Neural cell (in vitro differentiated cells): ENCODE data around the gene GTF2F2. TPM values are rescaled to one million over a fixed set of nuclear protein-coding genes. Genes with fewer than 3 reads are reported as not detected.

Source experiments
- H2AFZ ChIP-seq: fragments of 200-600, 300-800 bp; sonication (generic), shearing (Covaris generic); 2 replicates; pipeline ENCODE4 v1.6.0; 2014; ENCODE audit warnings: low read depth, mild to moderate bottlenecking, antibody characterized with exemption, low read length, moderate library complexity
- H3F3A ChIP-seq: fragments of 200-600 bp; shearing (Covaris generic); 2 replicates; pipeline ENCODE4 v1.6.1; 2016; ENCODE audit warnings: mild to moderate bottlenecking, moderate library complexity, mixed read lengths, antibody characterized with exemption, low read length; ENCODE audit not compliant: insufficient read depth, poor library complexity, severe bottlenecking
- H3K27ac ChIP-seq: fragments of 200-600, 300-800 bp; sonication (generic), shearing (Covaris generic); 2 replicates; pipeline ENCODE4 v1.5.1; 2014; ENCODE audit warnings: mild to moderate bottlenecking, low read length, moderate library complexity
- H3K27me3 ChIP-seq: fragments of 300-800, 200-600 bp; sonication (generic), shearing (Covaris generic); 2 replicates; pipeline ENCODE4 v1.6.0; 2014; ENCODE audit warnings: mild to moderate bottlenecking, low read depth, low read length, moderate library complexity; ENCODE audit not compliant: insufficient read depth
- H3K36me3 ChIP-seq: fragments of 300-800, 200-600 bp; sonication (generic), shearing (Covaris generic); 2 replicates; pipeline ENCODE4 v1.5.1; 2014; ENCODE audit warnings: mild to moderate bottlenecking, antibody characterized with exemption, low read length, moderate library complexity; ENCODE audit not compliant: insufficient read depth
- H3K4me2 ChIP-seq: fragments of 300-800, 200-600 bp; sonication (generic), shearing (Covaris generic); 2 replicates; pipeline ENCODE4 v1.6.0; 2014; ENCODE audit warnings: mild to moderate bottlenecking, low read length
- H3K4me3 ChIP-seq: fragments of 300-800, 200-600 bp; sonication (generic), shearing (Covaris generic); 2 replicates; pipeline ENCODE4 v1.5.1; 2014; ENCODE audit warnings: mild to moderate bottlenecking, low read length, moderate library complexity
- H3K79me2 ChIP-seq: fragments of 200-600 bp; shearing (Covaris generic); replicated peaks from 2 replicates; pipeline ENCODE4 v1.6.0; 2014; ENCODE audit warnings: mild to moderate bottlenecking, low read length, moderate library complexity; ENCODE audit not compliant: insufficient read depth
- H3K9ac ChIP-seq: fragments of 300-800, 200-600 bp; sonication (generic), shearing (Covaris generic); 2 replicates; pipeline ENCODE4 v1.6.1; 2016; ENCODE audit warnings: mild to moderate bottlenecking, low read length, mixed read lengths
- H3K9me2 ChIP-seq: fragments of 200-600 bp; shearing (Covaris generic); 2 replicates; pipeline ENCODE4 v1.6.1; 2016; ENCODE audit warnings: mild to moderate bottlenecking, low read length, mixed read lengths; ENCODE audit not compliant: insufficient read depth
- H3K9me3 ChIP-seq: fragments of 200-600, 300-800 bp; sonication (generic), shearing (Covaris generic); 2 replicates; pipeline ENCODE4 v1.6.1; 2016; ENCODE audit warnings: mild to moderate bottlenecking, mixed run types, low read length, moderate library complexity, mixed read lengths
- H4K20me1 ChIP-seq: fragments of 200-600 bp; shearing (Covaris generic); 2 replicates; pipeline ENCODE4 v1.6.1; 2016; ENCODE audit warnings: mild to moderate bottlenecking, mixed run types; ENCODE audit not compliant: insufficient read depth
- EP300 ChIP-seq: fragments of 450-650 bp; conservative IDR thresholded peaks from 2 replicates; pipeline ENCODE4 v1.6.1; 2014; ENCODE audit warnings: antibody characterized with exemption, mild to moderate bottlenecking, moderate library complexity; ENCODE audit not compliant: poor library complexity, severe bottlenecking
- EZH2 ChIP-seq: fragments of 200-600, 300-800 bp; shearing (Covaris generic), sonication (generic); IDR thresholded peaks from 2 replicates; pipeline ENCODE4 v1.6.1; 2014; ENCODE audit warnings: antibody characterized with exemption, low read length, borderline replicate concordance, mild to moderate bottlenecking; ENCODE audit not compliant: insufficient read depth, poor library complexity, severe bottlenecking
- MXI1 ChIP-seq: fragments of 450-650 bp; conservative IDR thresholded peaks from 2 replicates; pipeline ENCODE4 v1.6.1; 2014; ENCODE audit warnings: antibody characterized with exemption, mild to moderate bottlenecking; ENCODE audit not compliant: poor library complexity, severe bottlenecking
- POLR2AphosphoS5 ChIP-seq: IDR thresholded peaks from 2 replicates; pipeline ENCODE4 v1.6.1; 2012
- RAD21 ChIP-seq: fragments of 450-650 bp; conservative IDR thresholded peaks from 2 replicates; pipeline ENCODE4 v1.6.1; 2014; ENCODE audit warnings: antibody characterized with exemption, mild to moderate bottlenecking, moderate library complexity
- SMC3 ChIP-seq: fragments of 450-650 bp; conservative IDR thresholded peaks from 2 replicates; pipeline ENCODE4 v1.6.1; 2014; ENCODE audit warnings: antibody characterized with exemption, mild to moderate bottlenecking, moderate library complexity; ENCODE audit not compliant: poor library complexity
- TAF1 ChIP-seq: IDR thresholded peaks from 2 replicates; pipeline ENCODE4 v1.6.1; 2012; ENCODE audit warnings: low read depth
- polyA plus RNA-seq: library from polyadenylated mRNA; depleted of rRNA; stranded (reverse); fragments of >200 nt; gene quantifications from 2 replicates; pipeline ENCODE4 v1.2.3, GENCODE V29; 2014
- TF ChIP-seq, protein P1 (sequence below): IDR thresholded peaks from 2 replicates; pipeline ENCODE4 v1.6.1; 2012; ENCODE audit warnings: borderline replicate concordance
- TF ChIP-seq, protein P2 (sequence below): fragments of 450-650 bp; IDR thresholded peaks from 2 replicates; pipeline ENCODE4 v1.5.1; 2014; ENCODE audit warnings: antibody characterized with exemption, mild to moderate bottlenecking, moderate library complexity; ENCODE audit not compliant: poor library complexity, severe bottlenecking

Gene GTF2F2
- polyA plus RNA-seq, 1 donor from 2014 or later: 29.6 TPM

DNA sequence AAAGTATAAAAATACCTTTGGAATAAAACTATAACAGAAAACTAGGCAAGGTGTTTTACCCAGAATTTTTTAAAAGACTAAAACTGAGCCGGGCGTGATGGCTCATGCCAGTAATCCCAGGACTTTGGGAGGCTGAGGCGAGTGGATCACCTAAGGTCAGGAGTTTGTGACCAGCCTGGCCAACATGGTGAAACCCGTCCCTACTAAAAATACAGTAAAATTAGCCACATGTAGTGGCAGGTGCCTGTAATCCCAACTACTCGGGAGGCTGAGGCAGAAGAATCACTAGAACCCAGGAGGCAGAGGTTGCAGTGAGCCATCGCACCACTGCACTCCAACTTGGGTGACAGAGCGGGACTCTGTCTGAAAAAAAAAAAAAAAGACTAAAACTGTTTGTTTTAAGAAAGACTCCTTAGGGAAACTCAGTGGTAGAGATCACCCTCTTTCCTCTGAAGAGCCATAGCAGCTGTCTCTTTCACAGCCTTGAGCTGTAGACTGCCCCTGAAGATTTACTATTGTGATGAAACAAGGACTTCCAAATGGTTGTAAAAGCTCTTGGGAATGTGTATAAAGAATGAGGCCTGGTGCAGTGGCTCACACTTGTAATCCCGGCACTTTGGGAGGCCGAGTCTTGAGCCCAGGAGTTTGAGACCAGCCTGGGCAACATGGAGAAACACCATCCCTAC lies 95.2 kb downstream of the GTF2F2 start:
- H3K79me2 ChIP-seq: no peaks in the 10 kb centered on the region
- H3K27ac ChIP-seq: no peak overlapping the region
- no peak overlapping the region for H3K4me3 ChIP-seq
- H3K36me3 ChIP-seq: no peaks in the 10 kb centered on the region
- H3K9ac ChIP-seq: no peak overlapping the region
- no peaks in the 10 kb centered on the region for H3K9me2 ChIP-seq
- TF ChIP-seq POLR2AphosphoS5: no peak
- TF ChIP-seq, protein P1, sequence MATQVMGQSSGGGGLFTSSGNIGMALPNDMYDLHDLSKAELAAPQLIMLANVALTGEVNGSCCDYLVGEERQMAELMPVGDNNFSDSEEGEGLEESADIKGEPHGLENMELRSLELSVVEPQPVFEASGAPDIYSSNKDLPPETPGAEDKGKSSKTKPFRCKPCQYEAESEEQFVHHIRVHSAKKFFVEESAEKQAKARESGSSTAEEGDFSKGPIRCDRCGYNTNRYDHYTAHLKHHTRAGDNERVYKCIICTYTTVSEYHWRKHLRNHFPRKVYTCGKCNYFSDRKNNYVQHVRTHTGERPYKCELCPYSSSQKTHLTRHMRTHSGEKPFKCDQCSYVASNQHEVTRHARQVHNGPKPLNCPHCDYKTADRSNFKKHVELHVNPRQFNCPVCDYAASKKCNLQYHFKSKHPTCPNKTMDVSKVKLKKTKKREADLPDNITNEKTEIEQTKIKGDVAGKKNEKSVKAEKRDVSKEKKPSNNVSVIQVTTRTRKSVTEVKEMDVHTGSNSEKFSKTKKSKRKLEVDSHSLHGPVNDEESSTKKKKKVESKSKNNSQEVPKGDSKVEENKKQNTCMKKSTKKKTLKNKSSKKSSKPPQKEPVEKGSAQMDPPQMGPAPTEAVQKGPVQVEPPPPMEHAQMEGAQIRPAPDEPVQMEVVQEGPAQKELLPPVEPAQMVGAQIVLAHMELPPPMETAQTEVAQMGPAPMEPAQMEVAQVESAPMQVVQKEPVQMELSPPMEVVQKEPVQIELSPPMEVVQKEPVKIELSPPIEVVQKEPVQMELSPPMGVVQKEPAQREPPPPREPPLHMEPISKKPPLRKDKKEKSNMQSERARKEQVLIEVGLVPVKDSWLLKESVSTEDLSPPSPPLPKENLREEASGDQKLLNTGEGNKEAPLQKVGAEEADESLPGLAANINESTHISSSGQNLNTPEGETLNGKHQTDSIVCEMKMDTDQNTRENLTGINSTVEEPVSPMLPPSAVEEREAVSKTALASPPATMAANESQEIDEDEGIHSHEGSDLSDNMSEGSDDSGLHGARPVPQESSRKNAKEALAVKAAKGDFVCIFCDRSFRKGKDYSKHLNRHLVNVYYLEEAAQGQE: no peak
- TF ChIP-seq TAF1: no peak
- TF ChIP-seq EP300: no peak
- no peak for TF ChIP-seq MXI1
- TF ChIP-seq SMC3: no peak
- no peak for TF ChIP-seq EZH2
- TF ChIP-seq, protein P2, sequence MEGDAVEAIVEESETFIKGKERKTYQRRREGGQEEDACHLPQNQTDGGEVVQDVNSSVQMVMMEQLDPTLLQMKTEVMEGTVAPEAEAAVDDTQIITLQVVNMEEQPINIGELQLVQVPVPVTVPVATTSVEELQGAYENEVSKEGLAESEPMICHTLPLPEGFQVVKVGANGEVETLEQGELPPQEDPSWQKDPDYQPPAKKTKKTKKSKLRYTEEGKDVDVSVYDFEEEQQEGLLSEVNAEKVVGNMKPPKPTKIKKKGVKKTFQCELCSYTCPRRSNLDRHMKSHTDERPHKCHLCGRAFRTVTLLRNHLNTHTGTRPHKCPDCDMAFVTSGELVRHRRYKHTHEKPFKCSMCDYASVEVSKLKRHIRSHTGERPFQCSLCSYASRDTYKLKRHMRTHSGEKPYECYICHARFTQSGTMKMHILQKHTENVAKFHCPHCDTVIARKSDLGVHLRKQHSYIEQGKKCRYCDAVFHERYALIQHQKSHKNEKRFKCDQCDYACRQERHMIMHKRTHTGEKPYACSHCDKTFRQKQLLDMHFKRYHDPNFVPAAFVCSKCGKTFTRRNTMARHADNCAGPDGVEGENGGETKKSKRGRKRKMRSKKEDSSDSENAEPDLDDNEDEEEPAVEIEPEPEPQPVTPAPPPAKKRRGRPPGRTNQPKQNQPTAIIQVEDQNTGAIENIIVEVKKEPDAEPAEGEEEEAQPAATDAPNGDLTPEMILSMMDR: no peak
- no peak for TF ChIP-seq RAD21
- no peaks in the 10 kb centered on the region for H4K20me1 ChIP-seq
- no peaks in the 10 kb centered on the region for H3K27me3 ChIP-seq
- no peak overlapping the region for H2AFZ ChIP-seq
- H3K9me3 ChIP-seq: no peaks in the 10 kb centered on the region
- H3K4me2 ChIP-seq: no peak overlapping the region
- no peaks in the 10 kb centered on the region for H3F3A ChIP-seq

DNA sequence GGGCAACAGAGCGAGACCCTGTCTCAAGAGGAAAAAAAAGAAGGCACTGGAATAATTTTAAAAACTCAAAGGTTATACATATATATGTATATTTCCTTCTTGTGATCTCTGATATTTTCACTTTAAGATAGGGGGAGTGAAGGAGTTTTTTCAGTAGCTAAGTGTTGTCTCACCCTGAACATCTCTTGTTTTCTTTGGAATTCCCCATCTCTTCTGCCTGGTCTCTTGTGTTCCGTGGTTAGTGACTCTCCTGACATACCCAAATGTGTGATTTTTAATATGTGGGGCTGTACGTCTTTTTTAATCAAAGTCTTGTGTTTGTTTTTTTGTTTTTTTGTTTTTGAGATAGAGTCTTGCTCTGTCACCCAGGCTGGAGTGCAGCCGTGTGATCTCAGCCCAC lies 95.9 kb downstream of the GTF2F2 start:
- Histone ChIP-seq H4K20me1 (no peaks in the 10 kb centered on the region), H3K27me3 (no peaks in the 10 kb centered on the region), H3K36me3 (no peaks in the 10 kb centered on the region), H3K9me2 (no peaks in the 10 kb centered on the region), H3K79me2 (no peaks in the 10 kb centered on the region), H3K9ac (no peak overlapping the region), H3K4me3 (no peak overlapping the region), H3K27ac (no peak overlapping the region), H3K9me3 (no peaks in the 10 kb centered on the region), H3F3A (no peaks in the 10 kb centered on the region), H3K4me2 (no peak overlapping the region), H2AFZ (no peak overlapping the region)
- TF ChIP-seq TAF1: no peak
- TF ChIP-seq SMC3: no peak
- TF ChIP-seq, protein P2: no peak
- TF ChIP-seq, protein P1: no peak
- no peak for TF ChIP-seq POLR2AphosphoS5
- no peak for TF ChIP-seq EZH2
- TF ChIP-seq MXI1: no peak
- TF ChIP-seq RAD21: no peak
- TF ChIP-seq EP300: no peak
